OCI-LY7 (cell line): ENCODE data around the gene LDHAL6B.

Experiments
- EZH2phosphoT487 ChIP-seq: fragments of 200-600 bp; sonication (generic); IDR thresholded peaks from 2 replicates; pipeline ENCODE4 v1.6.1; 2018; ENCODE audit warnings: low read depth, borderline replicate concordance, mild to moderate bottlenecking, mixed run types, antibody characterized with exemption, low read length, moderate library complexity, mixed read lengths
- TF ChIP-seq, protein P1 (sequence below): fragments of 200-600 bp; sonication (generic); conservative IDR thresholded peaks from 2 replicates; pipeline ENCODE4 v1.5.1; 2014; ENCODE audit warnings: mild to moderate bottlenecking, antibody characterized with exemption, low read length, moderate library complexity, mixed read lengths

DNA sequence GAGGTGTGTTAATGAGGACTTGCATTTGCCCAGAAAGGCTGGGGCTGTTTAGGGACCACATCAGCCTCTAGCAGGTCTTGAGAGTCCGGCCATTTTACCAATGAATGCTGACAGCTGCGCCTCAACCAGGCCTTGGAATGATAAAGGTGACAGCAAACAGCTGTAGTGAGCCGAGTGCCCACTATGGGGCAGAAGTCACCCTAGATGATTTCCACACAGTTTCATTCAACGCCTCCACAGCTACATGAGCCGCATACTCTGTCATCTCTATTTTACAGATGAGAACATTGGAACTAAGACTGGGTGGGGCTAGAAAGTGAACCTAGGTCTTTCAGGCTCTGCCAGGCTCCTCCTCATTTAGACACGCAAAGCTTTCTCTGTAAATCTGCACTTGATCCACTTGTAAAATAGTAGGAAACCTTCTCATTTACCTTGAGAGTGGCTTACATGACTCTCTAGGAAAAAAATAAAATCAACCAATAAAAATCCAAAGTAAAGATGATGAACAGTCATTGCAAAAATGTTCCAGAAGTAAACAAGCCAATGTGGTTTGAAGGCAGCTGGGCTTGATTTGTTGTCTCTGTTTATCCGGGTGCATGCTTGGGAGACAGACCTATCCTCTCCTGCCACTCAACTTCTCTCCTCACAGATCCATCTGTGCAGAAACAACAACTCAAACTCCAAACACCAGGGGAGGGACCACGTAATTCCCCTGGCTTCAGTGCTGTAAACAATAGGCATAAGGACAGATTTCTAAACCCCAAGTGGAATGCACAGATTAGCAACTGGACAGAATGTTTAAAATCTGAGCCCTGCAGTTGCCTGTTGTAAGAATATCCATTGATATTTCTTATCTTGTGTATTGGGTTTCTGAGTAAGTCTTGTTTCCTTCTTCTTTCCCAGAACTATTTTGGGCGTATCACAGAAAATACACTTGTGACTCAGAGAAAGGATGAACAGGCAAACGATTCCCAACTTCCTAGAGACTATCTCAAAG is 31.5 kb upstream of the LDHAL6B start:
- TF ChIP-seq, protein P1, sequence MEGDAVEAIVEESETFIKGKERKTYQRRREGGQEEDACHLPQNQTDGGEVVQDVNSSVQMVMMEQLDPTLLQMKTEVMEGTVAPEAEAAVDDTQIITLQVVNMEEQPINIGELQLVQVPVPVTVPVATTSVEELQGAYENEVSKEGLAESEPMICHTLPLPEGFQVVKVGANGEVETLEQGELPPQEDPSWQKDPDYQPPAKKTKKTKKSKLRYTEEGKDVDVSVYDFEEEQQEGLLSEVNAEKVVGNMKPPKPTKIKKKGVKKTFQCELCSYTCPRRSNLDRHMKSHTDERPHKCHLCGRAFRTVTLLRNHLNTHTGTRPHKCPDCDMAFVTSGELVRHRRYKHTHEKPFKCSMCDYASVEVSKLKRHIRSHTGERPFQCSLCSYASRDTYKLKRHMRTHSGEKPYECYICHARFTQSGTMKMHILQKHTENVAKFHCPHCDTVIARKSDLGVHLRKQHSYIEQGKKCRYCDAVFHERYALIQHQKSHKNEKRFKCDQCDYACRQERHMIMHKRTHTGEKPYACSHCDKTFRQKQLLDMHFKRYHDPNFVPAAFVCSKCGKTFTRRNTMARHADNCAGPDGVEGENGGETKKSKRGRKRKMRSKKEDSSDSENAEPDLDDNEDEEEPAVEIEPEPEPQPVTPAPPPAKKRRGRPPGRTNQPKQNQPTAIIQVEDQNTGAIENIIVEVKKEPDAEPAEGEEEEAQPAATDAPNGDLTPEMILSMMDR, result peak; percentile 85
- no peak for TF ChIP-seq EZH2phosphoT487
